Caco-2 (cell line): Measurements from ENCODE around the gene PDE3B. TPM values are rescaled to one million over a fixed set of nuclear protein-coding genes. Genes with fewer than 3 reads are reported as not detected.

Experiments
- BruUV-seq: library from RNA; stranded (reverse); fragments of 400-500 nt; replicated peaks from 2 replicates; lab custom pipeline; 2021; lab: Mats Ljungman, UMichigan
- CTCF ChIA-PET: fragments of 300-600 bp; sonication (Branson Sonifier 250); formaldehyde crosslinking; loops from one replicate; lab custom pipeline; 2022; ENCODE audit warnings: antibody characterized with exemption; lab: Charles Lee
- POLR2A ChIA-PET: fragments of 300-600 bp; sonication (Branson Sonifier 250); formaldehyde crosslinking; loops from one replicate; lab custom pipeline; 2022; ENCODE audit warnings: antibody characterized with exemption; lab: Charles Lee
- DNase-seq, 2 experiments: peaks; one replicate each; pipeline versions ENCODE4 v3.0.0 to v3.0.0-alpha.2; 2020 to 2022
- H3K27me3 ChIP-seq: replicated peaks from 2 replicates; pipeline ENCODE4 v1.6.0; 2011; ENCODE audit warnings: low read length; ENCODE audit not compliant: control insufficient read depth, insufficient read depth
- H3K36me3 ChIP-seq: 2 replicates; pipeline ENCODE4 v1.5.1; 2011; ENCODE audit warnings: low read length; ENCODE audit not compliant: control insufficient read depth, insufficient read depth
- H3K4me1 ChIP-seq: fragments of 250-450 bp; sonication (Bioruptor Pico); 2 replicates; pipeline ENCODE4 v1.5.1; 2020; ENCODE audit warnings: mild to moderate bottlenecking
- H3K4me3 ChIP-seq: 2 replicates; pipeline ENCODE4 v1.5.1; 2011; ENCODE audit warnings: low read depth, mild to moderate bottlenecking, control low read depth, low read length
- H3K9me3 ChIP-seq: fragments of 250-450 bp; sonication (Bioruptor Pico); 2 replicates; pipeline ENCODE4 v1.5.1; 2020; ENCODE audit warnings: mild to moderate bottlenecking, moderate library complexity
- H3K27ac Mint-ChIP-seq: one replicate; pipeline ENCODE4 v1.8.0; 2022; ENCODE audit warnings: mixed read lengths; ENCODE audit not compliant: unreplicated experiment
- H3K27me3 Mint-ChIP-seq: one replicate; pipeline ENCODE4 v1.8.0; 2022; ENCODE audit warnings: mixed read lengths; ENCODE audit not compliant: insufficient read depth, unreplicated experiment
- H3K36me3 Mint-ChIP-seq: one replicate; pipeline ENCODE4 v1.8.0; 2022; ENCODE audit warnings: mild to moderate bottlenecking, mixed read lengths; ENCODE audit not compliant: insufficient read depth, unreplicated experiment
- H3K4me1 Mint-ChIP-seq: one replicate; pipeline ENCODE4 v1.8.0; 2022; ENCODE audit warnings: low read depth, mixed read lengths; ENCODE audit not compliant: unreplicated experiment
- H3K4me3 Mint-ChIP-seq: one replicate; pipeline ENCODE4 v1.8.0; 2022; ENCODE audit warnings: mild to moderate bottlenecking, moderate library complexity, mixed read lengths; ENCODE audit not compliant: unreplicated experiment
- H3K9me3 Mint-ChIP-seq: one replicate; pipeline ENCODE4 v1.8.0; 2022; ENCODE audit warnings: mixed read lengths; ENCODE audit not compliant: unreplicated experiment
- intact Hi-C: fragments of 100-400 bp; cut with micrococcal nuclease; formaldehyde crosslinking; loops from one replicate; pipeline ENCODE4 v1.10.0; 2022; ENCODE audit not compliant: unreplicated experiment
- total RNA-seq: library from RNA; stranded (reverse); gene quantifications from 2 replicates; pipeline ENCODE4 v1.2.3, GENCODE V29; 2022
- TF ChIP-seq, protein P1 (sequence below), 2 experiments: fragments of 200-600 bp in 1 of 2; IDR thresholded peaks; 1 replicate in 1 of 2; 2 replicates in 1 of 2; pipeline versions ENCODE4 v1.5.1 to v1.8.0; 2011 to 2022; ENCODE audit warnings: antibody characterized with exemption in 1 of 2, control low read depth in 1 of 2, inconsistent platforms in 1 of 2, low read depth in 1 of 2, low read length in 1 of 2, mild to moderate bottlenecking in 1 of 2, moderate library complexity in 1 of 2; ENCODE audit not compliant: insufficient read depth in 1 of 2, severe bottlenecking in 1 of 2, unreplicated experiment in 1 of 2

Gene PDE3B
- total RNA-seq, 1 experiment from 2014 or later = 21.8 TPM

DNA sequence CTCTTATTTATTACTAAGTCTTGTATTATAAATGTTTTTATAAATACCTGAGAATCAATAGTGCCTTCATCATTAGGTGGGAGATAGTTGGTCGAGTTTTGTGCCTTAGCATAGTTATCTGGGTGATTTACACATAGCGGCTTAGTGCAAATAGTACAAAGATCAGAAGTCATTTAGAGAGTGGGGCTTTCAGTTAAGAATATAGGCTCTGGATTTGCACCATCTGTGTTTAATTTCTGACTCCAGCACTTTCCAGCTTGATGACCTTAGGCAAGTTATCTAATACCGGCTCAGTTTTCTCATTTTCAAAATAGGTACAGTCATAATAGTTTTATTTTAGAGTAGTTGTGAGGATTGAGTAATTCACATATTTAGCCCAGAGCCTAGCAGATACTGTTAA lies 26.4 kb downstream of the PDE3B start:
- POLR2A ChIA-PET = no interaction called here
- Mint-ChIP-seq H3K4me1 (peaks cover 19% of the 10 kb centered on the region), H3K36me3 (peaks cover 8% of the 10 kb centered on the region), H3K27me3 (no peaks in the 10 kb centered on the region), H3K4me3 (no peak overlapping the region), H3K9me3 (no peaks in the 10 kb centered on the region), H3K27ac (no peak overlapping the region)
- CTCF ChIA-PET = interaction anchor here (0.6 kb wide), 1 partner anchor 53 kb away, joined by 3 read pairs; no protein-coding TSS in a partner anchor
- intact Hi-C loops = no loop called here
- TF ChIP-seq, protein P1, sequence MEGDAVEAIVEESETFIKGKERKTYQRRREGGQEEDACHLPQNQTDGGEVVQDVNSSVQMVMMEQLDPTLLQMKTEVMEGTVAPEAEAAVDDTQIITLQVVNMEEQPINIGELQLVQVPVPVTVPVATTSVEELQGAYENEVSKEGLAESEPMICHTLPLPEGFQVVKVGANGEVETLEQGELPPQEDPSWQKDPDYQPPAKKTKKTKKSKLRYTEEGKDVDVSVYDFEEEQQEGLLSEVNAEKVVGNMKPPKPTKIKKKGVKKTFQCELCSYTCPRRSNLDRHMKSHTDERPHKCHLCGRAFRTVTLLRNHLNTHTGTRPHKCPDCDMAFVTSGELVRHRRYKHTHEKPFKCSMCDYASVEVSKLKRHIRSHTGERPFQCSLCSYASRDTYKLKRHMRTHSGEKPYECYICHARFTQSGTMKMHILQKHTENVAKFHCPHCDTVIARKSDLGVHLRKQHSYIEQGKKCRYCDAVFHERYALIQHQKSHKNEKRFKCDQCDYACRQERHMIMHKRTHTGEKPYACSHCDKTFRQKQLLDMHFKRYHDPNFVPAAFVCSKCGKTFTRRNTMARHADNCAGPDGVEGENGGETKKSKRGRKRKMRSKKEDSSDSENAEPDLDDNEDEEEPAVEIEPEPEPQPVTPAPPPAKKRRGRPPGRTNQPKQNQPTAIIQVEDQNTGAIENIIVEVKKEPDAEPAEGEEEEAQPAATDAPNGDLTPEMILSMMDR (IDR thresholded peaks at IDR 0.05; ENCODE audit: insufficient read depth in 1 of 2, low read depth in 1 of 2, low read length in 1 of 2, severe bottlenecking in 1 of 2, unreplicated experiment in 1 of 2) = no peak
- H3K9me3 ChIP-seq = no peaks in the 10 kb centered on the region
- BruUV-seq = no TSS peak
- H3K4me3 ChIP-seq = no peak overlapping the region
- no peak for DNase-seq
- H3K27me3 ChIP-seq = no peaks in the 10 kb centered on the region
- peaks cover 10% of the 10 kb centered on the region for H3K4me1 ChIP-seq
- H3K36me3 ChIP-seq = no peaks in the 10 kb centered on the region

DNA sequence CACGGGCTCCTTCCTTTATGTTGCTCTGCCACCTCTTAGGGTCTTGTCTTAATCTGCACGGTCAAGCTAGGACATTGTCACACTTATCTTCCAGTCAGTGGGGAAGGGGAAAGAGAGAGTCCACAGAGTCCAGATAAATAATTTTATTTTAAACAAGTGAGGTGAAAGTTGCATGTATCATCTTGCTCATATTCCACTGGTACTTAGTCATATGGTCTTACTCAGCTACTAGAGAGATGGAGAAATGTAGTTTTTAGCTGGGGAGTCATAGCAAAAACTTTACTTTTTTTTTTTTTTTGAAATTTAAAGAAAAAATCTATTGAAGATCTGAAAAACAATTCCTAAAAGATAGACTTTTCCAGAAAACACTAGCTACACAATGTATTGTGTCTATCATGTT lies 29.0 kb downstream of the PDE3B start:
- H3K4me3 Mint-ChIP-seq = no peak overlapping the region
- H3K27me3 ChIP-seq = no peaks in the 10 kb centered on the region

DNA sequence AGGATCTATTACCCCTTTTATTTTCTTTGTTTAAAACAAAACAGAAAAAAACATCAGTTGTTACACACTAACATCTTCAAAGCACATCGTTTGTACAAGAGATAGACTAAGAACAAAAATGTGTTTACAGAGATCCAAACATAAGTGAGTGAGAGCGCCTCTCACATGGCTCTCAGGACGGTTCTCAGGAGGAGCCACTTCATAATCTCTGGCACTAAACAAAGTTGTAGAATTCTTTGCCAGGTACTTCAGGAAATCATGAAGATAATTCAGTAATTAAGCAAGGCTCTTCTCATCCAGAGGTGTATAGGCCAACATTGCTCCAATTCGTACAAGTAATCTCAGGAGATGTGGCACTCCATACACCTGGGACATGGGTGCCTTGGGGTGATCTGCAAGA lies 29.8 kb downstream of the PDE3B start:
- Mint-ChIP-seq H3K36me3 (peaks cover 8% of the 10 kb centered on the region), H3K9me3 (no peaks in the 10 kb centered on the region), H3K4me3 (no peak overlapping the region), H3K27me3 (no peaks in the 10 kb centered on the region), H3K27ac (no peak overlapping the region), H3K4me1 (peaks cover 19% of the 10 kb centered on the region)
- H3K4me3 ChIP-seq = no peak overlapping the region
- H3K36me3 ChIP-seq = no peaks in the 10 kb centered on the region
- no TSS peak for BruUV-seq
- DNase-seq = no peak
- TF ChIP-seq, protein P1 (IDR thresholded peaks at IDR 0.05; ENCODE audit: insufficient read depth in 1 of 2, low read depth in 1 of 2, low read length in 1 of 2, severe bottlenecking in 1 of 2, unreplicated experiment in 1 of 2) = no peak
- H3K9me3 ChIP-seq = no peaks in the 10 kb centered on the region
- intact Hi-C loops = no loop called here
- ChIA-PET CTCF (no interaction called here), POLR2A (no interaction called here)
- H3K27me3 ChIP-seq = no peaks in the 10 kb centered on the region
- H3K4me1 ChIP-seq = peaks cover 20% of the 10 kb centered on the region

More for the DNA sequence above, 29.0 kb downstream of the PDE3B start:
- Histone ChIP-seq H3K4me3 (no peak overlapping the region), H3K36me3 (no peaks in the 10 kb centered on the region), H3K9me3 (no peaks in the 10 kb centered on the region), H3K4me1 (peaks cover 20% of the 10 kb centered on the region)
- ChIA-PET POLR2A (no interaction called here), CTCF (no interaction called here)
- no peaks in the 10 kb centered on the region for H3K9me3 Mint-ChIP-seq
- H3K36me3 Mint-ChIP-seq = peaks cover 8% of the 10 kb centered on the region
- TF ChIP-seq, protein P1 (IDR thresholded peaks at IDR 0.05; ENCODE audit: insufficient read depth in 1 of 2, low read depth in 1 of 2, low read length in 1 of 2, severe bottlenecking in 1 of 2, unreplicated experiment in 1 of 2) = no peak
- no peak overlapping the region for H3K27ac Mint-ChIP-seq
- no TSS peak for BruUV-seq
- no peak for DNase-seq
- no peaks in the 10 kb centered on the region for H3K27me3 Mint-ChIP-seq
- peaks cover 19% of the 10 kb centered on the region for H3K4me1 Mint-ChIP-seq
- intact Hi-C loops = no loop called here
